Fibroblast of skin of abdomen (primary cell): ENCODE results near the gene HPX.
"Not testable (repeated sequence)": the region's sequence is repeated elsewhere in the genome, so short reads cannot be mapped to it uniquely, and the experiment has no call there.

Experiments
- DNase-seq: peaks from one replicate; pipeline ENCODE4 v3.0.0-alpha.2; 2013

The HPX gene

GRCh38 chr11:6413791-6414201, 27.0 kb downstream of the HPX start:
- peak; percentile 41 for DNase-seq

GRCh38 chr11:6411594-6412031, 29.2 kb downstream of the HPX start:
- DNase-seq = no peak

DNA sequence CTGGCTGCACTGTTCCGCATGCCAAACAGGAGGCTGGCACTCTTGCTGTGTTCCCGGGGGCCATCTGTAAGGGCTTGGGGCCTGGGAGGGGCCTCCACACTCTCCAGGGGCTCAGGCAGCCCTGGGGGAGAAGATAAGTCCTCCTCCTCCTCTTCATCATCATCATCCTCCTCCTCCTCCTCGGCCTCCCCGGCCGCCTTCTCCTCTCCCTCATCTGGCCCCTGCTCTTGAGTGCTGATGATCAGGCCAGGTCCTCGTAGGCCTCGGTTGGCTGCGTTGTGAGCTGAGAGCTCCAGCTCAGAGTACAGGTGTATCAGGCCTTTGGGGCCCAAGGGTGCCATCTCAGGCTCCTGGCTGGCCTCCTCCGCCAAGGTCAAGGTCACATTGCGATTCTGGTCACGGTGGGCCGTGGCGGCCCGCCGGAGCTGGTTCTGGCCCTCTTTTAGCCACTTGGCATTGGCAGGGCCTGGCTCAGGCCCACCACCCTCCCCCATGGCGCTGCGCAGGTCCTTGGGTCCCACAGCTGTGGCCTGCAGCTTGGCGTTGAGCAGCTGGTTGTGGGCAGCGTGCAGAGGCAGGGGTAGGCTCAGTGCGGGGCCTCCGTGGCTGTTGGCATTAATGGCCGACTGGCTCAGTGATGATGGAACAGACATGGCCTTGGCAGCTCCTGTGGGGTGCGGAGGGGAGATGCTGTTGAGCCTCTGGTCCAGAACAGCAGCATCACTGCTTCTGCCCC, 29.9 kb downstream of the HPX start:
- no peak for DNase-seq

- DNase-seq = no peak
These were observed 34.4 kb downstream of the HPX start for GRCh38 chr11:6406370-6406769.

DNA sequence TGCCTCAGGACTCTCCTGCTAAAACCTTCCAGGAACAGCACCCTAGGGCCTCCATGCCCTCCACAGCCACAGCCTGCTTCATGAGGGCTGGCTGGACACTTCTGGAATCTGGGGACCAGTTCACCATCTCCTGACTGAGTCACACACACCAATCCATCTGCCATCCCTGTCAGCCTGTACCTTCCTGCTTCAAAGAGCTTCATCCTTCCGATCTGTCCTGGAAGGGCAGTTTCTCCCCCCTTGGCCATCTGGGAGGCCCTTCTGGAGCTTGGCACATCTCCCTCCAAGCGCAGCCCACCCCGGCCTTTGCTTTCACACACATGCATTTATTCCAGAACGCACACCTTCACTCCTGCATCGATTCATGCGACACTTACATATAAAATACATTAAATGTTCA, 34.9 kb downstream of the HPX start:
- no peak for DNase-seq

DNA sequence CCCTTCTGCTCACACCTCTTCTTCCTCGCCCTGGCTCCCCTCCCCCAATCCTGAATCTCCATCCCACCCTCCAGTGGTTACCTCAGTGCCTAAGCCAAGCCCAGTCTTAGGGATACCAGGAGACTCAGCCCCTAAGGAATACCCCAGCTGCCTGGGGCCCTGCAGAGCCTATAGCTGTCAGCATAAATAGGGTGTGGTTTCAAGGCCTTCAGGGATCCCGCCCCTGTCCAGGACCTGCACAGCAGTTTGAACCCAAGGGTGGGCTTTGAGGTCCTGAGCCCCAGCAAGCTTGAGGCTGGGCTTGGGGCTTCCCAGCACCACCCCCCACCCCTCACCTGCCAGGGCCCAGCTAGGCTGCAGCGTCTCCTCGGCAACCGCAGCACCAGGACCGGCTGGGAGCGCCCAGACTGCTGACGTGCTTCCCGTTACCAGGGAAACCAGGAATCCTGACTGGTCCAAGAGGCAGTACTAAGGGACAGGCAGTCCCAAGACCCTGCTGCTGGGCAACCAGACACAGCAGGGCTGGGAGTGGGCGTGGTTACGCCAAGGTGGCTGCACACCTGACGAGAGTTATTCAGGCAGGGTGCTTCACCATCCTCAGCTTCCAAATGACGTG, 35.6 kb downstream of the HPX start:
- peak; percentile 16 for DNase-seq

GRCh38 chr11:6404342-6405051, 36.3 kb downstream of the HPX start:
- DNase-seq = peak; percentile 78

DNA sequence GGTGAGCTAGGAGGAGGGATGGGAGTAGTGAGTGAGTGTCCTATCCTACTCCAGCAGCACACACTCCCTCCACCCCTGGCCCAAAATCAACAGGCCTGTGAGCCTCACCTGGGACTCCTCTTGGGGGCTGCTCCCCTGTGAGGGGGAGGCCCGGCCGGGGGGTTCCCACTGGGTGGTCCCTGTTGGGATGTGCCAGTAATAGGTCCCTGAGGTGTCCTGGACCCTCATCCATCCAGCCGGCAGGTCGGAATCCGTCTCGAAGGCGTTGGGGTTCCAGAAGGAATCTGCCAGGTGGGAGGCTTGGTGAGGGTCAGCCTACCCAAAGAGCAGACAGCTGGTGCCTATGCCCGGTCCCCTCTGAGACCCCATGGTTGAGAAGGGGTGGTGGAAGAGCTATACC, 37.2 kb downstream of the HPX start:
- DNase-seq = no peak

DNA sequence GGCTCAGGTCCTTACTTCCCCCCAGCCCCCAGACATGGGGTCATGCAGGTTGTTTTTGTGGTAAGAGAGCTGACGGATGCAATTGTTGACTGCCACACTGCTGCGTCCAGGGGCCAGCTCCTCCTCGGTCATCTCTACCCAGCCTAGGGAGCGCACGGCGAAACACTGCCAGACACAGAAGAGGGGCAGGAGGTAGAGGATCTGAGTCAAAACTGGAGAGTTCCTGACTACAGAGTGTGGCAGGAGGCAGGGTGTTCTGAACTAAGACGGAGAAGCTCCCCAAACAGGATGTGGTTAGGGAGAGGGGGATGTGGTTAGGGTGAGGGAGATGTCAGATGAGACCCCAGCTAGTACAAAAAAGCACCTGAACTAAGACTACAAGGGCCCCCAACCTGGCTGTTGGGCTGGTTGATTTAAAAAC, 38.2 kb downstream of the HPX start:
- peak; percentile 26 for DNase-seq

GRCh38 chr11:6402061-6402470, 38.7 kb downstream of the HPX start:
- DNase-seq = no peak

- DNase-seq = no peak
These were observed 39.3 kb downstream of the HPX start for GRCh38 chr11:6401464-6401863.

- DNase-seq = no peak
These were observed 40.1 kb downstream of the HPX start for GRCh38 chr11:6400431-6401345.

- DNase-seq = peak; percentile 17
These were observed 43.2 kb downstream of the HPX start for GRCh38 chr11:6397636-6398035.

GRCh38 chr11:6397156-6397555, 43.6 kb downstream of the HPX start:
- peak; percentile 46 for DNase-seq

- DNase-seq = no peak
These were observed 45.2 kb downstream of the HPX start for GRCh38 chr11:6395470-6396060.

- no peak for DNase-seq
These were observed 46.7 kb downstream of the HPX start for GRCh38 chr11:6393989-6394670.

GRCh38 chr11:6392251-6392650, 48.5 kb downstream of the HPX start:
- DNase-seq = not testable (repeated sequence)

DNA sequence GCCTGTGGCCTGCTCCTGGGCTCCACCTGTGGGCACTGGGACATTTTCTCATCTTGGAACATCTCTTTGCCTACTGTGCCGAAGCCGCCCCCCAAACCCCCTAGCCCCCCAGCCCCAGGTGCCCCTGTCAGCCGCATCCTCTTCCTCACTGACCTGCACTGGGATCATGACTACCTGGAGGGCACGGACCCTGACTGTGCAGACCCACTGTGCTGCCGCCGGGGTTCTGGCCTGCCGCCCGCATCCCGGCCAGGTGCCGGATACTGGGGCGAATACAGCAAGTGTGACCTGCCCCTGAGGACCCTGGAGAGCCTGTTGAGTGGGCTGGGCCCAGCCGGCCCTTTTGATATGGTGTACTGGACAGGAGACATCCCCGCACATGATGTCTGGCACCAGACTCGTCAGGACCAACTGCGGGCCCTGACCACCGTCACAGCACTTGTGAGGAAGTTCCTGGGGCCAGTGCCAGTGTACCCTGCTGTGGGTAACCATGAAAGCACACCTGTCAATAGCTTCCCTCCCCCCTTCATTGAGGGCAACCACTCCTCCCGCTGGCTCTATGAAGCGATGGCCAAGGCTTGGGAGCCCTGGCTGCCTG, 49.2 kb downstream of the HPX start:
- DNase-seq = no peak

- no peak for DNase-seq
These were observed 49.9 kb downstream of the HPX start for GRCh38 chr11:6390718-6391469.
